Measurements from ENCODE around the gene CD79B.

The CD79B gene

DNA sequence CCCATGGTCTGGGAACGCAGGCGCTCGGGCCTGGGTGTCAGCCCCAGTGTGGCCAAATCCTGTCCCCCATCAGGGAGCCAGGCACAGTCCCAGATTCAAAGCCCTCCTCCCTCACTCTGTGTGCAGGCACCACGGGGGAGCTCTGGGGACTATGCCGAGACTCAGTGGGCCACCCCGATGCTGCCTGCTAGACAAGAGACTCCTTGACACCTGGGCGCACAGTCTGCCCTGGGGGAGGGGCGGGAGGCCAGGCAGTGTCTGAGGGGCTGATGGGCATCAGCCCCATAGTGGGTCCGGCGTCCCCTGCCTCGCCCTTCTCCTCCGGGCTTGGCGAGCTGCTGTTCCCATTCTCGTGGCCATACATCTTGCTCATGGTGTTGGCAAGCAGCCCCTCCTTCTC, 8.5 kb upstream of the CD79B start:
- H3K9ac ChIP-seq (ENCODE audit: low read depth, low read length), result no peak overlapping the region
- no peak overlapping the region for H3K4me3 ChIP-seq (ENCODE audit: low read depth, low read length)
- no peaks in the 10 kb centered on the region for H3K4me1 ChIP-seq (ENCODE audit: control insufficient read depth, insufficient read depth, low read length)
- H3K36me3 ChIP-seq (ENCODE audit: control insufficient read depth, insufficient read depth, low read length), result peaks cover 5% of the 10 kb centered on the region
- H3K9me3 ChIP-seq (ENCODE audit: control insufficient read depth, insufficient read depth, low read length), result no peaks in the 10 kb centered on the region
- no peaks in the 10 kb centered on the region for H3K27me3 ChIP-seq (ENCODE audit: control insufficient read depth, insufficient read depth, low read length)

DNA sequence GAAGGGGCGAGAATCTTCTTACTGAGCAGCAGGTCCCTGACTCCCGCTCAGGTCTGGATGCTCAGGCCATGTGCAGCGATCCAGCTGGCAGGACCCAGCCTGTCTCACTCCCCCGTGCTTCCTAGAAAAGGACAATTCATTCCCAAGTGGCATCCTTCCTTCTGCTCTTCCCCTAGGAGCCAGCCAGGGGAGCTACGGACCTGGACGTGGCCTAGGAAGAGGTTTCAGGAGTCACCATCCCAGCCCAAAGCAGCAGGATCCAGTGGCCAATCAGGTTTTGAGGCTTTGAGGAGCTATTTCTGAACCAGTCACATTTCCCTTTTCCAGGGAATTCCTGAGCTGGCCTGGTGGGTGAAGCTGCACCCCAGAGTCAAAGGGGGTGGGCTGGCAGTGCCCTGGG, 7.8 kb upstream of the CD79B start:
- Histone ChIP-seq H3K4me1 (ENCODE audit: control insufficient read depth, insufficient read depth, low read length) (no peaks in the 10 kb centered on the region), H3K9me3 (ENCODE audit: control insufficient read depth, insufficient read depth, low read length) (no peaks in the 10 kb centered on the region), H3K27me3 (ENCODE audit: control insufficient read depth, insufficient read depth, low read length) (no peaks in the 10 kb centered on the region), H3K4me3 (ENCODE audit: low read depth, low read length) (no peak overlapping the region), H3K9ac (ENCODE audit: low read depth, low read length) (no peak overlapping the region), H3K36me3 (ENCODE audit: control insufficient read depth, insufficient read depth, low read length) (peaks cover 5% of the 10 kb centered on the region)

DNA sequence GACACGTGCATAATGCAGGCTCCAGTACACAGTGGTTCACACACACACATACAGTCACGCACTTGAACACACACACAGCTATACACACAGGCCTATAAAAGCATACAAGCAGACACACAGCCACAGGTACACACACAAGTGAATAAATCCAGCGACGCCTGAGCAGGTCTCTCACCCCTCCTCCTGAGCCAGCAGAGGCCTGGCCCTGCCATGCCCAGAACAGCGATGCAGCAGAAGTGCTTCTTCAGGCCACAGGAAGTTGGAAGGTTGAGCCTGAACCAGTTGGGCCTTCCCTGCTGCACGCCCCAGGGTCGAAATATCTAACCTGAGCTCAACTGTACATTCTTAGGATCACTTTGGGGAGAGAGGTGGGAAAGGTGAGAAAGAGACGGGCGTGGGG, 7.3 kb upstream of the CD79B start:
- Histone ChIP-seq H3K36me3 (ENCODE audit: control insufficient read depth, insufficient read depth, low read length) (peaks cover 5% of the 10 kb centered on the region), H3K9ac (ENCODE audit: low read depth, low read length) (no peak overlapping the region), H3K27me3 (ENCODE audit: control insufficient read depth, insufficient read depth, low read length) (no peaks in the 10 kb centered on the region), H3K9me3 (ENCODE audit: control insufficient read depth, insufficient read depth, low read length) (no peaks in the 10 kb centered on the region), H3K4me1 (ENCODE audit: control insufficient read depth, insufficient read depth, low read length) (no peaks in the 10 kb centered on the region), H3K4me3 (ENCODE audit: low read depth, low read length) (no peak overlapping the region)

DNA sequence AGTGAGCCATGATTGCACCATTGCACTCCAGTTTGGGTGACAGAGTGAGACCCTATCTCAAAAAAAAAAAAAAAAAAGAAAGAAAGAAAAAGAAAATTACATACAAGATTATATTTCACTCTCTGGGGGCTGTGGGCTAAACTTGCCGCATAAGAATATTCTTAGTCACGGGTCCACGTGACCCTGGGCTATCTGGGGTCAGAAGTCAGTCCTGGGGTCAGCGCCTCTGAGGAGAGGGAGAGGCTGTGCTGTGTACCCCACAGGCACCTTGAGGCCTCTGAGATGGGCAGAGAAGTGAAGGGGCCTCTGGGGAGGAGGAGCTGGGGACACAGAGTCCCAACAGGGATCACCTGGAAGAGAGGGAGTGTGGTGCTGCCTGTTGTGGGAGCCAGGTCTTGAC, 5.8 kb upstream of the CD79B start:
- no peak overlapping the region for H3K9ac ChIP-seq (ENCODE audit: low read depth, low read length)
- no peaks in the 10 kb centered on the region for H3K4me1 ChIP-seq (ENCODE audit: control insufficient read depth, insufficient read depth, low read length)

DNA sequence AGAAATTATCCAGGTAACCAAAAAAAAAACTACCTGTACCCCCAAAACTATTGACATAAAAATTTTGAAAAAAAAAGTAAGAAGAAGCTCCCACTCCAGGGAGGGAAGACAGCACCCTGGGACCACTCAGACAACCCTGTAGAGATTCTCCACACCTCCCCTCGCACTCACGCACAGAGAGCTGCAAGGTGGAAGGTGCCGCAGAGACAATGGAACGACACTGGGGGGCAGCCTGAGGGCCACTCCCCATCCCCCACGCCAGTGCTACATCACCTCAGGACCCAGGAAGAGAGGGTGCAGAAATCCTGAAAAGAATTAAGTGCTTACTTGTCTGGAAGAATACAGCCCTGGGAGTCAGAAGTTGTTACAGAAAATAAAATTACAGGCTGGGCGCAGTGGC, 5.2 kb upstream of the CD79B start:
- Histone ChIP-seq H3K4me3 (ENCODE audit: low read depth, low read length) (no peak overlapping the region), H3K9ac (ENCODE audit: low read depth, low read length) (no peak overlapping the region), H3K4me1 (ENCODE audit: control insufficient read depth, insufficient read depth, low read length) (no peaks in the 10 kb centered on the region), H3K36me3 (ENCODE audit: control insufficient read depth, insufficient read depth, low read length) (peaks cover under 1% of the 10 kb centered on the region), H3K9me3 (ENCODE audit: control insufficient read depth, insufficient read depth, low read length) (no peaks in the 10 kb centered on the region), H3K27me3 (ENCODE audit: control insufficient read depth, insufficient read depth, low read length) (no peaks in the 10 kb centered on the region)

More for the DNA sequence above, 5.8 kb upstream of the CD79B start:
- Histone ChIP-seq H3K4me3 (ENCODE audit: low read depth, low read length) (no peak overlapping the region), H3K27me3 (ENCODE audit: control insufficient read depth, insufficient read depth, low read length) (no peaks in the 10 kb centered on the region), H3K9me3 (ENCODE audit: control insufficient read depth, insufficient read depth, low read length) (no peaks in the 10 kb centered on the region), H3K36me3 (ENCODE audit: control insufficient read depth, insufficient read depth, low read length) (peaks cover 5% of the 10 kb centered on the region)

DNA sequence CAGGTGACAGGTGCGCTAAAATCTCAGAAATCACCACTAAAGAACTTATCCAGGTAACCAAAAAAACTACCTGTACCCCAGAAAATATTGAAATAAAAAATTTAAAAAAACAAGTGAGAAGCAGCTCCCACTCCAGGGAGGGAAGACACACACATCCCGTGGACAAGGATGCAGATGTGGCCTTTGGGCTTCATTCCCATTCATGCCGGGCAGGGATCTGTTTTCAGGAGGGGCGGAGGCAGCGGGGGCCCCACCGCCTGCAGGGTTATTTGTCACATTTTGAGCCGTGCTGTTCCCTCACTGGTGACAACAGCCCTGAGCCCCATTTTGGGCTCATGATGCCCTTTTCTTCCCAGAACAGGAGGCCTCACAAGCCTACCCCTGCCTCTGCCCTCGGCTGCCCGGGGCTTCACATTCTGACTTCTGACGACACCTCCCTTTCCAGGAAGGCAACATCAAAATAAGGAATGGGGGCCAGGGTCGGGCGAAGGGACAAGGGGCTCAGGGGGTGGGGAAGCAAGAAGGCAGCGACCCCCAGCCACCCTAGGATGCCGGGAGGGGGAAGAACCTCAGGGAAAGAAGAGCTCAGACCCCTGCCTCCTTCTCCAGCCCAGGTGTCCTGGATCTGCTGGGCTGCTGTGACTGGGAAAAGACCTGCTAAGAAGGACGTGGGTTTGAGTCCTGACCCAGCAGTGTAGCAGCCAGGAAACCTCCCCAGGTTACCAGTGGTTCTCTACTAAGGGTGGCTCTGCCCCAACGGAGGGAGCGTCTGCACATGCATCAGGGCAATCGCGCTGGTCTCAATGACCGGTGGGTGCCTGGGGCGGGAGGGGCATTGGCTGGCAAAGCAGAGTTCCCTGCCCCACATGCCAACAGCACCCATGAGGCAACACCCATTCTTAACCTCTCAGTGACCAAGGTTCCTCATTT, 2.3 kb upstream of the CD79B start:
- Histone ChIP-seq H3K9ac (ENCODE audit: low read depth, low read length) (no peak overlapping the region), H3K36me3 (ENCODE audit: control insufficient read depth, insufficient read depth, low read length) (no peaks in the 10 kb centered on the region), H3K4me3 (ENCODE audit: low read depth, low read length) (no peak overlapping the region), H3K4me1 (ENCODE audit: control insufficient read depth, insufficient read depth, low read length) (peaks cover 3% of the 10 kb centered on the region), H3K27me3 (ENCODE audit: control insufficient read depth, insufficient read depth, low read length) (no peaks in the 10 kb centered on the region), H3K9me3 (ENCODE audit: control insufficient read depth, insufficient read depth, low read length) (no peaks in the 10 kb centered on the region)

DNA sequence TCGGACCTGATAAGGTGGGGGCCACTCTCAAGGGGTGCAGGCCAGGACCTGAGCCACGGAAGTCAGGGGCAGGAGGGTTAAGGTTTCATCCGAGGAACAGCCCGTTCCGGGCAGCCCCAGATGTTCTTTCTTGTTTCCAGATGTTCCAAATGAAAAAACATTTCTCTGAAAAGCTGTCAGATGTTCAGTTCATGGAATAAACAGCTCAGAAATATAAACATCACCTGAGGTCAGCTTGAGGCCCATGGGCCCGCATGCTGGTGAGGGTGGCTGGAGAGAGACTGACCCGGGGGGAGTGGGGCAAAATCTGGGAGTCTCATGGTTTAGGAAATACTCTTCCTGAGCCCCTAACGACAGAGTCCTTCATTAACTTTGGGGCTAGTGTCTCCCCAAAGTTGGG, 1.5 kb upstream of the CD79B start:
- no peak overlapping the region for H3K9ac ChIP-seq (ENCODE audit: low read depth, low read length)
- H3K9me3 ChIP-seq (ENCODE audit: control insufficient read depth, insufficient read depth, low read length), result no peaks in the 10 kb centered on the region
- H3K27me3 ChIP-seq (ENCODE audit: control insufficient read depth, insufficient read depth, low read length), result no peaks in the 10 kb centered on the region
- H3K4me1 ChIP-seq (ENCODE audit: control insufficient read depth, insufficient read depth, low read length), result peaks cover 3% of the 10 kb centered on the region
- no peak overlapping the region for H3K4me3 ChIP-seq (ENCODE audit: low read depth, low read length)
- H3K36me3 ChIP-seq (ENCODE audit: control insufficient read depth, insufficient read depth, low read length), result no peaks in the 10 kb centered on the region

DNA sequence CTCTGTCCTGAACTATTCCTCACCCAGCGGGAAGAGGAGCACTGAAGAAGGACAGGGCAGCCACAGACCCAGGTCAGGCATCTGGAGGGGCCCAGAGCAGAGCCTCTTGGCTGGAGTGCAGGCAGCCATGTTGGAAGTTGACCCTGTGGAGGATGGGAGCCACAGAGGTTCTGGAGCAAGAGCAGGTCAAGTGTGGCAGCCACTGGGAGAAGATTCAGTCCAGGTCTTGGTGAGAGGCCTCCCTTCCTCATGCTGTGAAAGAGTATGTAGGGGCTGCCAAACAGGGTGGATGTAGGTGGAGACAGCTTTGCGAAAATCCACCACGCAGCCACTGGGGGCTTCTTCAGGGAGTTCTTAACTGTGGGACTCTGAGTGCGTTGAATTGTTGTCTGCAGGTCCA, 590 bp upstream of the CD79B start:
- no peaks in the 10 kb centered on the region for H3K9me3 ChIP-seq (ENCODE audit: control insufficient read depth, insufficient read depth, low read length)
- H3K4me3 ChIP-seq (ENCODE audit: low read depth, low read length), result no peak overlapping the region
- H3K36me3 ChIP-seq (ENCODE audit: control insufficient read depth, insufficient read depth, low read length), result no peaks in the 10 kb centered on the region
- peaks cover 3% of the 10 kb centered on the region for H3K4me1 ChIP-seq (ENCODE audit: control insufficient read depth, insufficient read depth, low read length)
- H3K9ac ChIP-seq (ENCODE audit: low read depth, low read length), result no peak overlapping the region
- H3K27me3 ChIP-seq (ENCODE audit: control insufficient read depth, insufficient read depth, low read length), result no peaks in the 10 kb centered on the region

DNA sequence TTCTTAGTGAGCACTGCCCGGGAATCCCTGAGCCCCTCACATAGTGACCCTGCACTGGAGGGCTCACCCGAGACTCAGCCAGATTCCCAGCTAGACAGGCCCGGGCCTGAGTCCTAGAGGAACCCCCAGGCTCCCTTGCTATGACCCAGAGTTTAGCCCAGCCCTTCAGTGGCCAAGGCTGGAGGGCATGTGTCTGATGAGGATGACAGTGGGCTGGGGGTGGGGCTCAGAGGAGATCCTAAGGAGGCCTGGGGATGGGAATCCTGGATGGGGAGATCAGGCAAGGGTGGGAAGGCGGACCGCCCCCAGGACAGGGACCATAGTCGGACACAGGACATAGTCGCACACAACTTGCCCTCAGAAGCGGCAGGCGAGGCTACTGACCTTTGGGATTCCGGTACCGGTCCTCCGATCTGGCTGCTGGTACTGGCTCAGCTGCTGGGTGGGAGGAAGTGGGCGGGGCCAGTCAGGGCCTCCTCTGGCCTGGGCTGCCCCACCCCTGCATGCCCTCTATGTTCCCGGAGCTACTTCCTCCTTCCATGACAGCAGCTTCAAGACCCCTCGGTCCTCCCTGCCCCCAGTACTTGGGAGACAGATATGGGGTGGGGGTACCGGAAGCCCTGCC, 1.1 kb downstream of the CD79B start:
- H3K27me3 ChIP-seq (ENCODE audit: control insufficient read depth, insufficient read depth, low read length), result no peaks in the 10 kb centered on the region
- H3K9me3 ChIP-seq (ENCODE audit: control insufficient read depth, insufficient read depth, low read length), result no peaks in the 10 kb centered on the region
- H3K36me3 ChIP-seq (ENCODE audit: control insufficient read depth, insufficient read depth, low read length), result no peaks in the 10 kb centered on the region
- H3K4me3 ChIP-seq (ENCODE audit: low read depth, low read length), result no peak overlapping the region
- H3K9ac ChIP-seq (ENCODE audit: low read depth, low read length), result no peak overlapping the region
- peaks cover 3% of the 10 kb centered on the region for H3K4me1 ChIP-seq (ENCODE audit: control insufficient read depth, insufficient read depth, low read length)

DNA sequence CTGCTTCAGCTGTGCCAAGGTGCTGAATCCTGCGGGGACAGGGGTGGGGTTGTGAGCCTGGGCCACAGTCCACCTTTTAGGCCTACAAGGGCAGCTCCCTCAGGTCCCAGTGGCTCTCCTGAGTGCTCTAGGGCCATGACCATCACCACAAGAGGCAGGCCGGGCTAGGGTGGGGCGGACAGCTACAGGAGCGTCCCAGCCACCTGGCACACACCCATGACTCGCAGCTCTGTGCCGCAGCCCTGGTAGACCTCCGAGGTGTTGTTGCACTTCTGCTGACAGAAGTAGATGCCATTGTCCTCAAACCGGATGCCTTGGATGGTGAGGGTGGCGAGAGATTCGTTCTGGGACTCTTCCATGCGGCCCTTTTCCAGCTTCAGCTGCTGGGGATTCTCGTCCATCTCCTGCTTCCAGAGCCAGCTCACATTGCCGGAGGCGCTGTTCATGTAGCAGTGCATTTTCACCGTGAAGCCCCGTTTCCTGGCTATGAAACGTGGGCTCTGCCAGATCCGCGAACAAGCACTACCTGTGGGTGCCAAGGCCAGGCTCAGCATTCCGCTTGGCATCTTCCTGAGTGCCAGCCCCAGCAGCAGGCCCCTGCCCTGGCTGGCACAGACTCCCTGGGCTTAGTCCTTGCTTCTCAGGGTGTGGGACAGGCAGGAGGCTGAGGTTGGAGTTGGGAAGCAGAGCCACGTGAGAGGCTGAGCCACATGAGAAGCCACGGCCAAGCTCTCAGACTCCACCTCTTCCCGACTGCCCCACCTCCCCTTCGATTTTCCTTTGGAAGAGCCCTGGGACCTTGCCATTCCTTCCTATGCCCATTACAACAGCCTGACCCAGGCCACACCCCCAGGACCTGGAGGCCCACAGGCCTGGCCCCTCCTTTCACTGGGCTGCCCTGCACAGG, 2.0 kb downstream of the CD79B start:
- H3K9ac ChIP-seq (ENCODE audit: low read depth, low read length), result no peak overlapping the region
- H3K4me1 ChIP-seq (ENCODE audit: control insufficient read depth, insufficient read depth, low read length), result peaks cover 3% of the 10 kb centered on the region
- no peaks in the 10 kb centered on the region for H3K27me3 ChIP-seq (ENCODE audit: control insufficient read depth, insufficient read depth, low read length)
- H3K9me3 ChIP-seq (ENCODE audit: control insufficient read depth, insufficient read depth, low read length), result no peaks in the 10 kb centered on the region
- no peak overlapping the region for H3K4me3 ChIP-seq (ENCODE audit: low read depth, low read length)
- H3K36me3 ChIP-seq (ENCODE audit: control insufficient read depth, insufficient read depth, low read length), result no peaks in the 10 kb centered on the region

DNA sequence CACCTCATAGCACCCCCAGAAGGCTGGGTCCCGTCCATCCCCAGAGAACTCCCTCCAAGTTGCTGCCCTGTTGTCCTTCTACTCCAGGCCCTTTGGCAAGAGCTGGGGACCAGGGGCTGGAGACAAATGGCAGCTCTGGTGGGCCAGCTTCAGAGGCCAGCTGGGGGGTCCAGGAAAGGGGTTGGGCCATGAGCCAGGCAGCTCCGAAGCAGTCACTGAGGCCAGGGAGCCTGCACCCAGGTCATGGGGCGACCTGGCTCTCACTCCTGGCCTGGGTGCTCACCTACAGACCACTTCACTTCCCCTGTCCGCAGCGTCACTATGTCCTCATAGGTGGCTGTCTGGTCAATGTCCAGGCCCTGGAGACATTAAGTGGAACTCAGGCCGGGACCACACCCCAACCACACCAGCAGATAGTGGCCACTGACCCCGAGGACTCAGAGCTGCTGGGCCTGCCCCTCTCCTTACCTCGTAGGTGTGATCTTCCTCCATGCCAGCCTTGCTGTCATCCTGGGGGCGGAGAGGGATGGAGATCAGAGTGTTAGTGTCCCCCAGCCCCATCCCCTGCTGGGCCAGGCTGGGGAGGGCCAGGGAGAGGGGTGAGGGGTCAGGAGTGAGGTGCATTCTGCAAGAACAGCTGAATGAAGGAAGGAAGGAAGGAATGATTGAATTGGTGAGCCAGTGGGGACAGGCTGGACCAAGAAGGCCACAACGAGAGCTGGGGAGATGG, 3.0 kb downstream of the CD79B start:
- Histone ChIP-seq H3K4me1 (ENCODE audit: control insufficient read depth, insufficient read depth, low read length) (peaks cover 3% of the 10 kb centered on the region), H3K36me3 (ENCODE audit: control insufficient read depth, insufficient read depth, low read length) (no peaks in the 10 kb centered on the region), H3K9ac (ENCODE audit: low read depth, low read length) (no peak overlapping the region), H3K27me3 (ENCODE audit: control insufficient read depth, insufficient read depth, low read length) (no peaks in the 10 kb centered on the region), H3K9me3 (ENCODE audit: control insufficient read depth, insufficient read depth, low read length) (no peaks in the 10 kb centered on the region), H3K4me3 (ENCODE audit: low read depth, low read length) (no peak overlapping the region)

All from iPS-15b (cell line).